ENCODE data around the gene LHCGR.

Gene LHCGR

GRCh38 chr2:48755473-48755872 lies at the start of gene LHCGR:
TSS of gene LHCGR (minus strand) at chr2:48755724. CDS start at chr2:48755671, 53 bp downstream.
- DNase-seq: no peak

- DNase-seq: no peak
Measured at GRCh38 chr2:48799601-48800000, 44.1 kb upstream of the LHCGR start.

GRCh38 chr2:48795065-48795464 lies 39.5 kb upstream of the LHCGR start:
- DNase-seq: no peak

GRCh38 chr2:48793671-48794070 lies 38.1 kb upstream of the LHCGR start:
- DNase-seq: no peak

- no peak for DNase-seq
Measured at GRCh38 chr2:48792030-48792429, 36.5 kb upstream of the LHCGR start.

GRCh38 chr2:48790407-48791170 lies 35.1 kb upstream of the LHCGR start:
- no peak for DNase-seq

- no peak for DNase-seq
Measured at GRCh38 chr2:48787580-48787979, 32.1 kb upstream of the LHCGR start.

- no peak for DNase-seq
Measured at GRCh38 chr2:48781366-48781765, 25.8 kb upstream of the LHCGR start.

GRCh38 chr2:48779019-48779716 lies 23.6 kb upstream of the LHCGR start:
- no peak for DNase-seq

GRCh38 chr2:48774251-48774650 lies 18.7 kb upstream of the LHCGR start:
- no peak for DNase-seq

GRCh38 chr2:48771241-48772014 lies 15.9 kb upstream of the LHCGR start:
- no peak for DNase-seq

GRCh38 chr2:48770181-48770580 lies 14.7 kb upstream of the LHCGR start:
- DNase-seq: no peak

GRCh38 chr2:48768669-48769068 lies 13.1 kb upstream of the LHCGR start:
- no peak for DNase-seq

GRCh38 chr2:48767330-48767729 lies 11.8 kb upstream of the LHCGR start:
- no peak for DNase-seq

GRCh38 chr2:48760826-48761225 lies 5.3 kb upstream of the LHCGR start:
- DNase-seq: no peak

GRCh38 chr2:48759682-48760081 lies 4.2 kb upstream of the LHCGR start:
- no peak for DNase-seq

- DNase-seq: no peak
Measured at GRCh38 chr2:48756289-48756688, 765 bp upstream of the LHCGR start.

GRCh38 chr2:48754874-48755273 lies 650 bp downstream of the LHCGR start:
- no peak for DNase-seq

GRCh38 chr2:48753228-48753627 lies 2.3 kb downstream of the LHCGR start:
- no peak for DNase-seq

GRCh38 chr2:48750128-48750739 lies 5.3 kb downstream of the LHCGR start:
- no peak for DNase-seq

- no peak for DNase-seq
Measured at GRCh38 chr2:48749291-48750127, 6.0 kb downstream of the LHCGR start.

- DNase-seq: no peak
Measured at GRCh38 chr2:48747319-48747718, 8.2 kb downstream of the LHCGR start.
